H1 (cell line): ENCODE measurements around the gene LAD1. TPM values are rescaled to one million over a fixed set of nuclear protein-coding genes. Genes with fewer than 3 reads are reported as not detected.
A peak's percentile ranks its signal among the peaks of the same experiment; 100 is the strongest.

Source experiments
- CTCF ChIA-PET: fragments of 300-600 bp; sonication (Branson Sonifier 250); formaldehyde crosslinking; loops from one replicate; lab custom pipeline; 2021; ENCODE audit not compliant: partially characterized antibody; lab: Charles Lee
- POLR2A ChIA-PET: fragments of 300-600 bp; sonication (Branson Sonifier 250); formaldehyde crosslinking; loops from one replicate; lab custom pipeline; 2021; ENCODE audit warnings: inconsistent platforms; ENCODE audit not compliant: partially characterized antibody; lab: Charles Lee
- DNase-seq, 2 experiments: peaks; one replicate each; pipeline versions ENCODE4 v3.0.0 to v3.0.0-alpha.2; 2010 to 2022; ENCODE audit warnings: low spot score in 2 of 2, low read depth in 1 of 2, mixed read lengths in 1 of 2
- FAIRE-seq: peaks from 2 replicates; lab custom pipeline; 2011; peaks lifted over from hg19 to GRCh38; lab: Jason Lieb, UNC
- H2AFZ ChIP-seq: 2 replicates; pipeline ENCODE4 v1.8.1; 2012; ENCODE audit warnings: low read length, inconsistent platforms
- H2AK5ac ChIP-seq: 2 replicates; pipeline ENCODE4 v1.6.1; 2013; ENCODE audit warnings: low read depth, low read length
- H2BK120ac ChIP-seq: replicated peaks from 2 replicates; pipeline ENCODE3; 2013; ENCODE audit warnings: low read depth, low read length, inconsistent platforms
- H2BK12ac ChIP-seq: 2 replicates; pipeline ENCODE4 v1.6.1; 2013; ENCODE audit warnings: low read depth, low read length
- H2BK15ac ChIP-seq: 2 replicates; pipeline ENCODE4 v1.6.1; 2013; ENCODE audit warnings: low read length
- H2BK20ac ChIP-seq: 2 replicates; pipeline ENCODE4 v1.6.1; 2013; ENCODE audit warnings: low read length
- H2BK5ac ChIP-seq: 2 replicates; pipeline ENCODE4 v1.6.1; 2013; ENCODE audit warnings: low read depth, low read length
- H3K14ac ChIP-seq: 2 replicates; pipeline ENCODE4 v1.6.1; 2013; ENCODE audit warnings: inconsistent platforms; ENCODE audit not compliant: insufficient read length
- H3K18ac ChIP-seq: 2 replicates; pipeline ENCODE4 v1.6.1; 2013; ENCODE audit warnings: low read length; ENCODE audit errors: extremely low read depth
- H3K23ac ChIP-seq: 2 replicates; pipeline ENCODE4 v1.6.1; 2013; ENCODE audit warnings: inconsistent platforms; ENCODE audit not compliant: insufficient read length
- H3K23me2 ChIP-seq: 2 replicates; pipeline ENCODE4 v1.6.1; 2013; ENCODE audit warnings: low read depth, low read length
- H3K27ac ChIP-seq: 2 replicates; pipeline ENCODE4 v1.6.1; 2011; ENCODE audit warnings: low read depth, low read length, inconsistent platforms
- H3K27me3 ChIP-seq, 4 experiments: replicated peaks in 1 of 4; 1 replicate in 1 of 4; 2 replicates in 3 of 4; pipeline versions ENCODE4 v1.6.1 to v1.8.1; 2011 to 2013; ENCODE audit warnings: low read length in 3 of 4, mild to moderate bottlenecking in 3 of 4, inconsistent platforms in 2 of 4, mixed read lengths in 2 of 4, moderate library complexity in 1 of 4; ENCODE audit not compliant: control insufficient read depth in 3 of 4, insufficient read depth in 3 of 4; ENCODE audit errors: extremely low read depth in 1 of 4
- H3K36me3 ChIP-seq, 4 experiments: 2 replicates each; pipeline versions ENCODE4 v1.6.1 to v1.8.1; 2011 to 2013; ENCODE audit warnings: mild to moderate bottlenecking in 4 of 4, low read length in 3 of 4, moderate library complexity in 2 of 4, control low read depth in 1 of 4, inconsistent platforms in 1 of 4; ENCODE audit not compliant: insufficient read depth in 4 of 4, control insufficient read depth in 2 of 4
- H3K4ac ChIP-seq: replicated peaks from 2 replicates; pipeline ENCODE3; 2013; ENCODE audit warnings: low read length, low read depth, mixed read lengths, inconsistent platforms; ENCODE audit not compliant: insufficient read length
- H3K4me1 ChIP-seq, 4 experiments: replicated peaks in 1 of 4; 1 replicate in 1 of 4; 2 replicates in 3 of 4; pipeline versions ENCODE4 v1.6.1 to v1.8.1; 2011 to 2013; ENCODE audit warnings: low read length in 3 of 4, inconsistent platforms in 2 of 4, mixed read lengths in 1 of 4; ENCODE audit not compliant: insufficient read depth in 4 of 4, control insufficient read depth in 3 of 4
- H3K4me2 ChIP-seq, 2 experiments: 2 replicates each; pipeline versions ENCODE4 v1.6.1 to v1.8.1; 2011 to 2013; ENCODE audit warnings: low read depth in 2 of 2, low read length in 2 of 2, control low read depth in 1 of 2, inconsistent platforms in 1 of 2, mild to moderate bottlenecking in 1 of 2; ENCODE audit not compliant: insufficient read depth in 1 of 2
- H3K4me3 ChIP-seq, 4 experiments: fragments of 200-600, 300-600 bp in 1 of 4; sonication (generic), shearing (Covaris generic), sonication (Bioruptor Twin) in 1 of 4; 2 replicates each; pipeline versions ENCODE4 v1.5.1 to v1.8.1; 2011 to 2016; ENCODE audit warnings: low read length in 4 of 4, low read depth in 3 of 4, control low read depth in 2 of 4, inconsistent platforms in 2 of 4, mild to moderate bottlenecking in 2 of 4, mixed read lengths in 1 of 4, moderate library complexity in 1 of 4; ENCODE audit not compliant: insufficient read depth in 2 of 4; ENCODE audit errors: extremely low read depth in 1 of 4
- H3K56ac ChIP-seq: replicated peaks from 2 replicates; pipeline ENCODE3; 2013; ENCODE audit warnings: low read depth, mild to moderate bottlenecking, mixed read lengths, low read length, inconsistent platforms; ENCODE audit not compliant: insufficient read length
- H3K79me1 ChIP-seq: 2 replicates; pipeline ENCODE4 v1.6.1; 2013; ENCODE audit warnings: low read depth, low read length, control low read depth
- H3K79me2 ChIP-seq, 2 experiments: 2 replicates each; pipeline versions ENCODE4 v1.6.1 to v1.8.1; 2012 to 2013; ENCODE audit warnings: low read length in 2 of 2, mild to moderate bottlenecking in 2 of 2, inconsistent platforms in 1 of 2; ENCODE audit not compliant: insufficient read depth in 2 of 2, control insufficient read depth in 1 of 2
- H3K9ac ChIP-seq, 4 experiments: replicated peaks in 1 of 4; 1 replicate in 1 of 4; 2 replicates in 3 of 4; pipeline versions ENCODE4 v1.6.1 to v1.8.1; 2011 to 2013; ENCODE audit warnings: low read depth in 3 of 4, low read length in 3 of 4, control low read depth in 2 of 4, mild to moderate bottlenecking in 2 of 4, moderate library complexity in 2 of 4, inconsistent platforms in 1 of 4; ENCODE audit errors: extremely low read depth in 1 of 4
- H3K9me3 ChIP-seq, 2 experiments: 2 replicates each; pipeline versions ENCODE4 v1.6.1 to v1.8.1; 2012 to 2013; ENCODE audit warnings: mild to moderate bottlenecking in 2 of 2, moderate library complexity in 2 of 2, control low read depth in 1 of 2, inconsistent platforms in 1 of 2, low read depth in 1 of 2, low read length in 1 of 2, mixed read lengths in 1 of 2; ENCODE audit not compliant: insufficient read depth in 2 of 2
- H4K20me1 ChIP-seq, 2 experiments: replicated peaks in 1 of 2; 2 replicates each; pipeline versions ENCODE3 to v1.8.1; 2011 to 2013; ENCODE audit warnings: inconsistent platforms in 2 of 2, low read length in 2 of 2, mild to moderate bottlenecking in 1 of 2; ENCODE audit not compliant: insufficient read depth in 2 of 2, control insufficient read depth in 1 of 2
- H4K5ac ChIP-seq: 2 replicates; pipeline ENCODE4 v1.6.1; 2013; ENCODE audit warnings: low read length, low read depth, mixed read lengths, inconsistent platforms; ENCODE audit not compliant: insufficient read length
- H4K8ac ChIP-seq: 2 replicates; pipeline ENCODE4 v1.8.0; 2013; ENCODE audit warnings: mild to moderate bottlenecking, moderate library complexity, low read length, inconsistent platforms; ENCODE audit not compliant: insufficient read depth; ENCODE audit errors: extremely low read depth
- H4K91ac ChIP-seq: replicated peaks from 2 replicates; pipeline ENCODE3; 2013; ENCODE audit warnings: low read length, mixed read lengths, inconsistent platforms; ENCODE audit not compliant: insufficient read length
- BRCA1 ChIP-seq: IDR thresholded peaks from 2 replicates; pipeline ENCODE4 v1.6.1; 2012; ENCODE audit warnings: low read depth, low read length, improper control_type of control experiment
- CHD2 ChIP-seq: IDR thresholded peaks from 2 replicates; pipeline ENCODE4 v1.6.1; 2012; ENCODE audit warnings: low read length, improper control_type of control experiment
- KDM1A ChIP-seq: fragments of 200-600, 300-600 bp; sonication (generic); IDR thresholded peaks from 2 replicates; pipeline ENCODE4 v1.7.1; 2016; ENCODE audit warnings: mild to moderate bottlenecking, low read length, borderline replicate concordance
- NRF1 ChIP-seq: IDR thresholded peaks from 2 replicates; pipeline ENCODE4 v1.6.1; 2011; ENCODE audit warnings: mild to moderate bottlenecking, low read depth, low read length, improper control_type of control experiment
- PHF8 ChIP-seq: fragments of 200-600 bp; sonication (generic); conservative IDR thresholded peaks from 2 replicates; pipeline ENCODE4 v1.7.1; 2012; ENCODE audit warnings: low read depth, mild to moderate bottlenecking, inconsistent platforms, low read length, moderate library complexity
- POLR2AphosphoS5 ChIP-seq: IDR thresholded peaks from 2 replicates; pipeline ENCODE4 v1.6.1; 2011; ENCODE audit warnings: low read depth, low read length
- RNF2 ChIP-seq: fragments of 200-900, 300-1000 bp; sonication (generic); IDR thresholded peaks from 2 replicates; pipeline ENCODE4 v1.7.1; 2016; ENCODE audit warnings: borderline replicate concordance, low read depth, mild to moderate bottlenecking, antibody characterized with exemption, low read length; ENCODE audit not compliant: poor library complexity, severe bottlenecking; ENCODE audit errors: missing control alignments
- SP1 ChIP-seq: IDR thresholded peaks from 2 replicates; pipeline ENCODE4 v1.6.1; 2011; ENCODE audit warnings: low read depth, low read length
- TAF1 ChIP-seq: IDR thresholded peaks from 2 replicates; pipeline ENCODE4 v1.6.1; 2011; ENCODE audit warnings: mild to moderate bottlenecking, low read depth, low read length
- TCF12 ChIP-seq: IDR thresholded peaks from 2 replicates; pipeline ENCODE4 v1.6.1; 2011; ENCODE audit warnings: low read depth, mild to moderate bottlenecking, low read length
- WGBS, 2 experiments: shearing (Covaris generic) in 1 of 2; methylation state at CpG; one replicate each; pipeline versions ENCODE4 v1.1.6 to v1.1.7; 2013 to 2015; ENCODE audit warnings: low lambda C conversion rate in 2 of 2, mixed read lengths in 2 of 2, inconsistent platforms in 1 of 2, low coverage in 1 of 2, missing lambda C conversion rate in 1 of 2; ENCODE audit not compliant: insufficient replicate concordance in 2 of 2, insufficient coverage in 1 of 2, insufficient read length in 1 of 2; ENCODE audit errors: extremely low coverage in 1 of 2, missing lambda C conversion rate in 1 of 2; 5-methylcytosine and 5-hydroxymethylcytosine counted together
- polyA plus RNA-seq, 7 experiments: library from polyadenylated mRNA; depleted of rRNA in 3 of 7; stranded (reverse) in 5 of 7; unstranded in 2 of 7; fragments of >200 nt in 5 of 7; fragments of 200-250 nt in 2 of 7; gene quantifications; 1 replicate in 5 of 7; 2 replicates in 1 of 7; 4 replicates in 1 of 7; pipeline versions ENCODE4 v1.2.1 to v1.2.3, GENCODE V29; 2011 to 2013; ENCODE audit warnings: missing spikeins in 2 of 7, mixed read lengths in 2 of 7
- total RNA-seq: library from RNA; stranded (reverse); fragmentation: NEBNext Ultra II Directional; extraction: Animal tissue kit (Norgen Biotek cat#: 25700); gene quantifications from 2 replicates; pipeline ENCODE4 v1.2.1, GENCODE V29; 2021
- TF ChIP-seq, protein P1 (sequence below): IDR thresholded peaks from 2 replicates; pipeline ENCODE4 v1.6.1; 2012; ENCODE audit warnings: inconsistent platforms

The LAD1 gene
- total and polyA plus RNA-seq, 2 of the 8 experiments (the other 6 are each of a cell fraction or from before 2014, with no cell fraction given) = 9.3 to 32.8 TPM

DNA sequence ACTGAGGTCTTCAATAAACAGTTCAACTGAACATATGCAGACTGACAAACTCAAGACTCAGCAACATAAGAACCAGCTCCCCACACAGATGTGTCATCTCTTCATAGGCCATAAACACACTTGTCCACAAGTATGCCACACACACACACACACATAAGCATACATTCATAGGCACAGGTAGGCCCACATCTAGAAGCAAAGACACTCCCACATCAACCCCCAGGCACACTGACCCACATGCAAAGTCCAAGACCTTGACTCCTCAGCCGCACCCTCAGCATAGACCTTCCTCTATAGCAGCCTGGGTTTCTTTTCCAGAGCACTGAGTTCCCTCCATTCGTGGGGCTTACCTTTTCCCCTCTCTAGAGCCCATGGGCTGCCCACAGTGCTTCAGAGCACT, 1.4 kb downstream of the LAD1 start:
- H3K9ac ChIP-seq = no peak overlapping the region

More for the DNA sequence above, 1.4 kb downstream of the LAD1 start:
- DNase-seq (no peak), FAIRE-seq (no peak)
- ChIA-PET POLR2A (interaction anchor here (1.0 to 3.1 kb wide), 4 partner anchors 9 to 22 kb away, joined by 4 to 18 read pairs (median 5); no protein-coding TSS in a partner anchor), CTCF (interaction anchor here (0.6 to 15.3 kb wide), 8 partner anchors 9 to 396 kb away, joined by 3 to 268 read pairs (median 6); partner anchors contain the start of gene TNNT2)
- 0 out of 2 replicates have a peak overlapping the region, but pooled peaks have one; percentile 42 for H2AK5ac ChIP-seq
- H3K23me2 ChIP-seq = peaks cover 5% of the 10 kb centered on the region; the same call in 1 of the 2 replicates
- H3K36me3 ChIP-seq = no peaks in the 10 kb centered on the region
- 90% methylated on average over 1 of the region's 2 CpGs; no CpG with 5 or more reads in 1 of the 2 experiments for WGBS, 2 experiments
- H2BK15ac ChIP-seq = 0 out of 2 replicates have a peak overlapping the region, but pooled peaks have one; percentile 11
- H3K4ac ChIP-seq = no peak overlapping the region
- H2BK20ac ChIP-seq = no peak overlapping the region
- 0 out of 2 replicates have a peak overlapping the region, but pooled peaks have one; percentile 31 for H2BK12ac ChIP-seq
- peaks cover 0 to 12% (median 2%) of the 10 kb centered on the region in 4 experiments; a peak in 5 of 7 replicates for H3K27me3 ChIP-seq
- H3K4me3 ChIP-seq = no peak overlapping the region
- TF ChIP-seq PHF8 (no peak), NRF1 (no peak), POLR2AphosphoS5 (no peak), KDM1A (no peak), TCF12 (no peak), RNF2 (no peak), BRCA1 (no peak), CHD2 (no peak), TAF1 (no peak), SP1 (no peak)
- TF ChIP-seq, protein P1, sequence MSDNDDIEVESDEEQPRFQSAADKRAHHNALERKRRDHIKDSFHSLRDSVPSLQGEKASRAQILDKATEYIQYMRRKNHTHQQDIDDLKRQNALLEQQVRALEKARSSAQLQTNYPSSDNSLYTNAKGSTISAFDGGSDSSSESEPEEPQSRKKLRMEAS = no peak
- no peak overlapping the region for H3K27ac ChIP-seq
- H4K20me1 ChIP-seq = peaks cover 0 to 3% of the 10 kb centered on the region in 2 experiments
- no peak overlapping the region for H3K56ac ChIP-seq
- no peak overlapping the region for H2AFZ ChIP-seq
- H3K23ac ChIP-seq = no peak overlapping the region
- H3K4me2 ChIP-seq = peak overlapping the region in 1 of 2 experiments; percentile 80; a peak in 3 of 4 replicates
- no peak overlapping the region for H4K91ac ChIP-seq
- H3K79me2 ChIP-seq = peaks cover 0 to 3% of the 10 kb centered on the region in 2 experiments; a peak in 1 of 4 replicates
- no peak overlapping the region for H3K14ac ChIP-seq
- no peak overlapping the region for H4K5ac ChIP-seq
- H2BK120ac ChIP-seq = no peak overlapping the region
- H3K4me1 ChIP-seq = peaks cover 7 to 30% (median 19%) of the 10 kb centered on the region in 4 experiments
- H3K9me3 ChIP-seq = no peaks in the 10 kb centered on the region
- H3K18ac ChIP-seq = no peak overlapping the region
- no peak overlapping the region for H4K8ac ChIP-seq
- H2BK5ac ChIP-seq = no peak overlapping the region
- H3K79me1 ChIP-seq = peaks cover 2% of the 10 kb centered on the region
